Loucy (cell line): ENCODE data around the gene TSHR.

Experiments used
- EZH2phosphoT487 ChIP-seq: fragments of 200-600 bp; IDR thresholded peaks from 2 replicates; pipeline ENCODE4 v1.6.1; 2018; ENCODE audit warnings: antibody characterized with exemption, mild to moderate bottlenecking, moderate library complexity, borderline replicate concordance
- TF ChIP-seq, protein P1 (sequence below): fragments of 200-600 bp; sonication (generic); conservative IDR thresholded peaks from 2 replicates; pipeline ENCODE4 v1.5.1; 2014; ENCODE audit warnings: mild to moderate bottlenecking, antibody characterized with exemption, low read length

GRCh38 chr14:81095539-81095938, 140.1 kb downstream of the TSHR start:
- TF ChIP-seq, protein P1, sequence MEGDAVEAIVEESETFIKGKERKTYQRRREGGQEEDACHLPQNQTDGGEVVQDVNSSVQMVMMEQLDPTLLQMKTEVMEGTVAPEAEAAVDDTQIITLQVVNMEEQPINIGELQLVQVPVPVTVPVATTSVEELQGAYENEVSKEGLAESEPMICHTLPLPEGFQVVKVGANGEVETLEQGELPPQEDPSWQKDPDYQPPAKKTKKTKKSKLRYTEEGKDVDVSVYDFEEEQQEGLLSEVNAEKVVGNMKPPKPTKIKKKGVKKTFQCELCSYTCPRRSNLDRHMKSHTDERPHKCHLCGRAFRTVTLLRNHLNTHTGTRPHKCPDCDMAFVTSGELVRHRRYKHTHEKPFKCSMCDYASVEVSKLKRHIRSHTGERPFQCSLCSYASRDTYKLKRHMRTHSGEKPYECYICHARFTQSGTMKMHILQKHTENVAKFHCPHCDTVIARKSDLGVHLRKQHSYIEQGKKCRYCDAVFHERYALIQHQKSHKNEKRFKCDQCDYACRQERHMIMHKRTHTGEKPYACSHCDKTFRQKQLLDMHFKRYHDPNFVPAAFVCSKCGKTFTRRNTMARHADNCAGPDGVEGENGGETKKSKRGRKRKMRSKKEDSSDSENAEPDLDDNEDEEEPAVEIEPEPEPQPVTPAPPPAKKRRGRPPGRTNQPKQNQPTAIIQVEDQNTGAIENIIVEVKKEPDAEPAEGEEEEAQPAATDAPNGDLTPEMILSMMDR = no peak
- TF ChIP-seq EZH2phosphoT487 = no peak
